ENCODE results near the gene KRTAP26-1.

KRTAP26-1 gene

GRCh38 chr21:30320215-30320614 is at the start of gene KRTAP26-1:
Gene KRTAP26-1, minus strand, starts transcription at chr21:30320315. Its CDS starts 280 bp downstream, at chr21:30320035.
- no peak for DNase-seq

GRCh38 chr21:30355906-30356305 is 35.8 kb upstream of the KRTAP26-1 start:
- DNase-seq, result no peak

- no peak for DNase-seq
Measured at GRCh38 chr21:30354308-30355005, 34.3 kb upstream of the KRTAP26-1 start.

- DNase-seq, result no peak
Measured at GRCh38 chr21:30351534-30351933, 31.4 kb upstream of the KRTAP26-1 start.

GRCh38 chr21:30349572-30349971 is 29.5 kb upstream of the KRTAP26-1 start:
- no peak for DNase-seq

- no peak for DNase-seq
Measured at GRCh38 chr21:30348506-30348905, 28.4 kb upstream of the KRTAP26-1 start, which contains the start of gene KRTAP23-1. Gene KRTAP23-1, minus strand, starts transcription at chr21:30348606. Its CDS starts 0 bp downstream, at chr21:30348606.

GRCh38 chr21:30345014-30345413 is 24.9 kb upstream of the KRTAP26-1 start:
- DNase-seq, result no peak

GRCh38 chr21:30340714-30341573 is 20.8 kb upstream of the KRTAP26-1 start:
- DNase-seq, result peak; percentile 2

- DNase-seq, result no peak
Measured at GRCh38 chr21:30338717-30339116, 18.6 kb upstream of the KRTAP26-1 start.

GRCh38 chr21:30337772-30338171 is 17.7 kb upstream of the KRTAP26-1 start:
- no peak for DNase-seq

- DNase-seq, result no peak
Measured at GRCh38 chr21:30337276-30337744, 17.2 kb upstream of the KRTAP26-1 start, which contains the start of gene KRTAP27-1. Gene KRTAP27-1, minus strand, starts transcription at chr21:30337694. Its CDS starts 26 bp downstream, at chr21:30337668.

GRCh38 chr21:30336596-30336995 is 16.5 kb upstream of the KRTAP26-1 start:
- DNase-seq, result no peak

GRCh38 chr21:30333736-30334135 is 13.6 kb upstream of the KRTAP26-1 start:
- DNase-seq, result no peak

GRCh38 chr21:30332681-30333080 is 12.6 kb upstream of the KRTAP26-1 start:
- DNase-seq, result no peak

GRCh38 chr21:30329203-30329875 is 9.2 kb upstream of the KRTAP26-1 start:
- no peak for DNase-seq

GRCh38 chr21:30326390-30326789 is 6.3 kb upstream of the KRTAP26-1 start:
- no peak for DNase-seq

- no peak for DNase-seq
Measured at GRCh38 chr21:30315701-30316100, 4.4 kb downstream of the KRTAP26-1 start.

GRCh38 chr21:30306884-30307283 is 13.2 kb downstream of the KRTAP26-1 start:
- DNase-seq, result no peak

GRCh38 chr21:30305136-30305535 is 15.0 kb downstream of the KRTAP26-1 start:
- DNase-seq, result no peak

- DNase-seq, result no peak
Measured at GRCh38 chr21:30289215-30289614, 30.9 kb downstream of the KRTAP26-1 start, which contains the start of gene KRTAP25-1. Gene KRTAP25-1, minus strand, starts transcription at chr21:30289514. Its CDS starts 24 bp downstream, at chr21:30289490.

GRCh38 chr21:30282850-30283249 is 37.3 kb downstream of the KRTAP26-1 start, which contains the start of gene KRTAP24-1:
Gene KRTAP24-1, minus strand, starts transcription at chr21:30282950. Its CDS starts 18 bp downstream, at chr21:30282932.
- DNase-seq, result no peak

- DNase-seq, result no peak
Measured at GRCh38 chr21:30271611-30272010, 48.5 kb downstream of the KRTAP26-1 start.

GRCh38 chr21:30271156-30271555 is 49.0 kb downstream of the KRTAP26-1 start:
- DNase-seq, result no peak

Data from NCI-H510A treated with DMSO at 0.1 percent for 48 hours (cell line).